Bronchial epithelial cell (primary cell): ENCODE data around the gene BEAN1. TPM values are rescaled to one million over a fixed set of nuclear protein-coding genes. Genes with fewer than 3 reads are reported as not detected.

Experiments
- DNase-seq: peaks from one replicate; pipeline ENCODE4 v3.0.0-alpha.2; 2010; ENCODE audit warnings: low read depth
- FAIRE-seq: peaks from 2 replicates; lab custom pipeline; 2011; peaks lifted over from hg19 to GRCh38; lab: Jason Lieb, UNC
- H3K27me3 ChIP-seq: 2 replicates; pipeline ENCODE4 v1.5.1; 2011; ENCODE audit warnings: low read length; ENCODE audit not compliant: control insufficient read depth, insufficient read depth
- H3K36me3 ChIP-seq: 2 replicates; pipeline ENCODE4 v1.5.1; 2011; ENCODE audit warnings: low read length; ENCODE audit not compliant: control insufficient read depth, insufficient read depth
- H3K4me3 ChIP-seq: 2 replicates; pipeline ENCODE4 v1.5.1; 2011; ENCODE audit warnings: mild to moderate bottlenecking, low read depth, low read length, control low read depth
- CTCF ChIP-seq: IDR thresholded peaks from 2 replicates; pipeline ENCODE4 v1.5.1; 2011; ENCODE audit warnings: mild to moderate bottlenecking, moderate library complexity, low read length, control low read depth, inconsistent platforms; ENCODE audit not compliant: insufficient read depth, severe bottlenecking
- total RNA-seq: library from RNA; depleted of rRNA; stranded (reverse); fragments of >200 nt; gene quantifications from 2 replicates; pipeline ENCODE4 v1.2.1, GENCODE V29; 2014

BEAN1 gene
- total RNA-seq, 1 donor from 2014 or later, result not detected

- H3K4me3 ChIP-seq, result no peak overlapping the region
- FAIRE-seq (no peak), DNase-seq (no peak)
- no peaks in the 10 kb centered on the region for H3K36me3 ChIP-seq
- no peaks in the 10 kb centered on the region for H3K27me3 ChIP-seq
- TF ChIP-seq CTCF, result no peak
These were observed 42.3 kb downstream of the BEAN1 start for GRCh38 chr16:66469291-66469946.

- DNase-seq, result no peak
- H3K4me3 ChIP-seq, result no peak overlapping the region
- no peaks in the 10 kb centered on the region for H3K27me3 ChIP-seq
- no peaks in the 10 kb centered on the region for H3K36me3 ChIP-seq
- FAIRE-seq, result no peak
- TF ChIP-seq CTCF, result no peak
These were observed 43.0 kb downstream of the BEAN1 start for GRCh38 chr16:66469947-66470546.

GRCh38 chr16:66470556-66470955 lies 43.5 kb downstream of the BEAN1 start:
- no peak for DNase-seq
- TF ChIP-seq CTCF, result no peak
- Histone ChIP-seq H3K4me3 (no peak overlapping the region), H3K27me3 (peaks cover 3% of the 10 kb centered on the region), H3K36me3 (no peaks in the 10 kb centered on the region)
- no peak for FAIRE-seq

GRCh38 chr16:66471264-66471663 lies 44.2 kb downstream of the BEAN1 start:
- Histone ChIP-seq H3K4me3 (no peak overlapping the region), H3K27me3 (peaks cover 3% of the 10 kb centered on the region), H3K36me3 (no peaks in the 10 kb centered on the region)
- DNase-seq, result no peak
- TF ChIP-seq CTCF, result no peak
- no peak for FAIRE-seq

GRCh38 chr16:66471716-66472393 lies 44.8 kb downstream of the BEAN1 start:
- FAIRE-seq, result no peak
- DNase-seq, result peak; percentile 39
- Histone ChIP-seq H3K4me3 (no peak overlapping the region), H3K27me3 (peaks cover 5% of the 10 kb centered on the region), H3K36me3 (no peaks in the 10 kb centered on the region)
- no peak for TF ChIP-seq CTCF
